B cell (primary cell): Measurements from ENCODE around the gene FRMD4B. TPM values are rescaled to one million over a fixed set of nuclear protein-coding genes. Genes with fewer than 3 reads are reported as not detected.
"Not testable (repeated sequence)": the region's sequence is repeated elsewhere in the genome, so short reads cannot be mapped to it uniquely, and the experiment has no call there.

Experiments used
- ATAC-seq: fragments of 200-7000 bp; cut with Tn5 transposase; one replicate; pipeline ENCODE4 v1.10.0; 2021; ENCODE audit warnings: low read depth, mild to moderate bottlenecking, moderate number of reproducible peaks, moderate library complexity
- CTCF ChIA-PET: fragments of 350-600 bp; sonication (Branson Sonifier 250); formaldehyde crosslinking; loops from one replicate; lab custom pipeline; 2021; ENCODE audit warnings: antibody characterized with exemption, inconsistent platforms; lab: Charles Lee
- POLR2A ChIA-PET: fragments of 350-600 bp; sonication (Branson Sonifier 250); formaldehyde crosslinking; loops from one replicate; lab custom pipeline; 2021; ENCODE audit warnings: antibody characterized with exemption; lab: Charles Lee
- DNase-seq: peaks from one replicate; pipeline ENCODE4 v3.0.0; 2013
- H2AFZ ChIP-seq: 2 replicates; pipeline ENCODE4 v1.6.1; 2012; ENCODE audit warnings: mild to moderate bottlenecking, low read depth, low read length; ENCODE audit not compliant: insufficient read depth, poor library complexity, severe bottlenecking
- H3K27ac ChIP-seq, 2 donors: 1 replicate in 1 of 2; 2 replicates in 1 of 2; pipeline ENCODE4 v1.5.1; 2012 to 2013; ENCODE audit warnings: low read length in 2 of 2, mild to moderate bottlenecking in 2 of 2, moderate library complexity in 1 of 2
- H3K27me3 ChIP-seq, 4 experiments: fragments of 200-600 bp in 1 of 4; sonication (generic) in 1 of 4; replicated peaks in 1 of 4; 1 replicate in 2 of 4; 2 replicates in 2 of 4; pipeline versions ENCODE4 v1.6.1 to v1.7.0; 2013 to 2016; ENCODE audit warnings: low read length in 3 of 4, mild to moderate bottlenecking in 2 of 4, mixed read lengths in 1 of 4, moderate library complexity in 1 of 4; ENCODE audit not compliant: insufficient read depth in 4 of 4, control insufficient read depth in 3 of 4; ENCODE audit errors: control extremely low read depth in 1 of 4
- H3K36me3 ChIP-seq, 2 experiments: replicated peaks in 1 of 2; 1 replicate in 1 of 2; 2 replicates in 1 of 2; pipeline versions ENCODE4 v1.6.1 to v1.7.1; 2013; ENCODE audit warnings: low read length in 1 of 2; ENCODE audit not compliant: insufficient read depth in 2 of 2, control insufficient read depth in 1 of 2; ENCODE audit errors: control extremely low read depth in 1 of 2, extremely low read depth in 1 of 2
- H3K4me1 ChIP-seq, 2 donors: fragments of 200-600 bp in 1 of 2; sonication (generic) in 1 of 2; 1 replicate in 1 of 2; 2 replicates in 1 of 2; pipeline versions ENCODE4 v1.5.1 to v1.6.1; 2013 to 2017; ENCODE audit warnings: low read length in 2 of 2; ENCODE audit not compliant: control insufficient read depth in 2 of 2, insufficient read depth in 2 of 2
- H3K4me2 ChIP-seq: replicated peaks from 2 replicates; pipeline ENCODE3; 2012; ENCODE audit warnings: mild to moderate bottlenecking, low read depth, low read length; ENCODE audit not compliant: poor library complexity, severe bottlenecking
- H3K4me3 ChIP-seq, 5 experiments: fragments of 200-600 bp in 1 of 5; sonication (generic) in 1 of 5; 1 replicate in 3 of 5; 2 replicates in 2 of 5; pipeline versions ENCODE4 v1.5.1 to v1.7.0; 2011 to 2016; ENCODE audit warnings: low read length in 4 of 5, mild to moderate bottlenecking in 4 of 5, low read depth in 2 of 5, control low read depth in 1 of 5, moderate library complexity in 1 of 5; ENCODE audit not compliant: insufficient read depth in 1 of 5; ENCODE audit errors: control extremely low read depth in 1 of 5, extremely low read depth in 1 of 5
- H3K79me2 ChIP-seq: fragments of 200-600 bp; sonication (generic); one replicate; pipeline ENCODE4 v1.6.0; 2016; ENCODE audit warnings: low read length; ENCODE audit not compliant: control insufficient read depth, insufficient read depth
- H3K9ac ChIP-seq: fragments of 200-600 bp; sonication (generic); 2 replicates; pipeline ENCODE4 v1.6.1; 2017; ENCODE audit warnings: mild to moderate bottlenecking, low read length, moderate library complexity
- H3K9me3 ChIP-seq, 3 donors: one replicate each; pipeline versions ENCODE4 v1.6.1 to v1.7.1; 2013; ENCODE audit warnings: low read length in 2 of 3; ENCODE audit not compliant: control insufficient read depth in 2 of 3, insufficient read depth in 1 of 3; ENCODE audit errors: control extremely low read depth in 1 of 3
- H4K20me1 ChIP-seq: 2 replicates; pipeline ENCODE4 v1.6.0; 2012; ENCODE audit warnings: mild to moderate bottlenecking, low read length; ENCODE audit not compliant: insufficient read depth, control insufficient read depth, poor library complexity, severe bottlenecking
- H3K27ac Mint-ChIP-seq: one replicate; pipeline ENCODE4 v1.8.0; 2021; ENCODE audit warnings: mixed read lengths
- H3K27me3 Mint-ChIP-seq: one replicate; pipeline ENCODE4 v1.8.0; 2021; ENCODE audit warnings: mixed read lengths
- H3K4me1 Mint-ChIP-seq: one replicate; pipeline ENCODE4 v1.8.0; 2021; ENCODE audit warnings: mixed read lengths
- H3K4me3 Mint-ChIP-seq: one replicate; pipeline ENCODE4 v1.8.0; 2021; ENCODE audit warnings: mixed read lengths
- H3K9me3 Mint-ChIP-seq: one replicate; pipeline ENCODE4 v1.8.0; 2022; ENCODE audit warnings: mixed read lengths; ENCODE audit not compliant: insufficient read depth
- EZH2 ChIP-seq: IDR thresholded peaks from 2 replicates; pipeline ENCODE4 v1.6.1; 2012; ENCODE audit warnings: borderline replicate concordance, low read depth, mild to moderate bottlenecking, moderate library complexity, low read length; ENCODE audit not compliant: insufficient read depth, poor library complexity, severe bottlenecking
- WGBS: methylation state at CpG from one replicate; pipeline ENCODE4 v1.1.5; 2013; ENCODE audit warnings: missing lambda C conversion rate; ENCODE audit not compliant: insufficient coverage; 5-methylcytosine and 5-hydroxymethylcytosine counted together
- intact Hi-C: fragments of 100-400 bp; cut with micrococcal nuclease; formaldehyde crosslinking; loops from one replicate; pipeline ENCODE4 v1.10.0; 2022
- polyA plus RNA-seq: library from polyadenylated mRNA; depleted of rRNA; stranded (reverse); fragments of >200 nt; gene quantifications from 2 replicates; pipeline ENCODE4 v1.2.3, GENCODE V29; 2012
- total RNA-seq, 2 donors: library from RNA; stranded (reverse); fragments of 120-200 nt in 1 of 2; gene quantifications; 1 replicate in 1 of 2; 2 replicates in 1 of 2; pipeline versions ENCODE4 v1.2.3 to v1.2.4, GENCODE V29; 2013 to 2022
- TF ChIP-seq, protein P1 (sequence below): fragments of 200-600 bp; IDR thresholded peaks from one replicate; pipeline ENCODE4 v1.8.0; 2022; ENCODE audit warnings: antibody characterized with exemption, mild to moderate bottlenecking

Gene FRMD4B
- total and polyA plus RNA-seq, 2 donors (not counting 1 experiment from before 2014, with no cell fraction given): 0.06 to 0.20 TPM

DNA sequence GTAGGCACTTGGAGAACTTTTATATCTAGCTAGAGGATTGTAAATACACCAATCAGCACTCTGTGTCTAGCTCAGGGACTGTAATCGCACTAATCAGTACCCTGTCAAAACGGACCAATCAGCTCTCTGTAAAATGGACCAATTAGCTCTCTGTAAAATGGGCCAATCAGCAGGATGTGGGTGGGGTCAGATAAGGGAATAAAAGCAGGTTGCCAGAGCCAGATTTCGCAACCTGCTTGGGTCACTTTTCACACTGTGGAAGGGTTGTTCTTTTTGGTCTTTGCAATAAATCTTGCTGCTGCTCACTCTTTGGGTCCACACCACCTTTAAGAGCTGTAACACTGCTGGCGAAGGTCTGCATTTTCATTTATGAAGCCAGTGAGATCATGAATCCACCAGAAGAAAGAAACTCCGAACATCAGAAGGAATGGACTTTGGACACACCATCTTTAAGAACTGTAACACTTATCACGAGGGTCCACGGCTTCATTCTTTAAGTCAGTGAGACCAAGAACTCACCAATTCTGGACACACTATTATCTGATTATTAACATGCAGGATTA is 125.0 kb downstream of the FRMD4B start:
- H3K36me3 ChIP-seq, H3K9ac ChIP-seq, H3K27ac ChIP-seq, H3K9me3 Mint-ChIP-seq, ATAC-seq, CTCF ChIA-PET, H3K4me1 ChIP-seq, H3K4me2 ChIP-seq, H4K20me1 ChIP-seq, H3K27me3 Mint-ChIP-seq, H3K27ac Mint-ChIP-seq, H3K9me3 ChIP-seq, H3K4me1 Mint-ChIP-seq, H3K79me2 ChIP-seq, intact Hi-C loops, H2AFZ ChIP-seq, H3K4me3 ChIP-seq, DNase-seq, H3K27me3 ChIP-seq, POLR2A ChIA-PET, H3K4me3 Mint-ChIP-seq: not testable (repeated sequence)
- 94% methylated on average over 3 of the region's 7 CpGs for WGBS

DNA sequence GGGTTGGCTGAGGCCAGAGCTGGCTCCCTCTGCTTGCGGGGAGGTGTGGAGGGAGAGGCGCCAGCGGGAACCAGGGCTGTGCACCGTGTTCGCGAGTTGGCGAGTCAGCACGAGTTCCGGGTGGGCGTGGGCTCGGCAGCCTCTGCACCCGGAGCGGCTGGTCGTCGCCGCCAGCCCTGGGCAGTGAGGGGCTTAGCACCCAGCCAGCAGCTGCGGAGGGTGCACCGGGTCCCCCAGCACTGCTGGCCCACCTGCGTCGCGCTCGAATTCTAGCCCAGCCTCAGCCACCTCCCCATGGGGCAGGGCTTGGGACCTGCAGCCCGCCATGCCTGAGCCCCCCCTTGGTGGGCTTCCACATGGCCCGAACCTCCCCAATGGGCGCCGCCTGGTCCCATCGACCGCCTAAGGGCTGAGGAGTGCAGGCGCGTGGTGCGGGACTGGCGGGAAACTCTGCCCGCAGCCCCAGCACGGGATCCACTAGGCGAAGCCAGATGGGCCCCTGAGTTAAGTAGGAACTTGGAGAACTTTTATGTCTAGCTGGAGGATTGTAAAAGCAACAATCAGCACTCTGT is 125.6 kb downstream of the FRMD4B start:
- Histone ChIP-seq H3K79me2 (no peaks in the 10 kb centered on the region), H2AFZ (no peak overlapping the region), H3K9me3 (peaks cover 0 to 5% (median 0%) of the 10 kb centered on the region in 3 donors), H3K4me3 (no peak overlapping the region), H3K4me2 (no peak overlapping the region), H3K27ac (no peak overlapping the region), H3K27me3 (no peaks in the 10 kb centered on the region), H3K4me1 (no peaks in the 10 kb centered on the region), H3K9ac (no peak overlapping the region), H3K36me3 (no peaks in the 10 kb centered on the region), H4K20me1 (no peaks in the 10 kb centered on the region)
- H3K27ac Mint-ChIP-seq: no peak overlapping the region
- WGBS: 94% methylated on average over 31 of the region's 35 CpGs
- no peaks in the 10 kb centered on the region for H3K4me1 Mint-ChIP-seq
- no peak for ATAC-seq
- CTCF ChIA-PET: no interaction called here
- no peaks in the 10 kb centered on the region for H3K27me3 Mint-ChIP-seq
- TF ChIP-seq, protein P1, sequence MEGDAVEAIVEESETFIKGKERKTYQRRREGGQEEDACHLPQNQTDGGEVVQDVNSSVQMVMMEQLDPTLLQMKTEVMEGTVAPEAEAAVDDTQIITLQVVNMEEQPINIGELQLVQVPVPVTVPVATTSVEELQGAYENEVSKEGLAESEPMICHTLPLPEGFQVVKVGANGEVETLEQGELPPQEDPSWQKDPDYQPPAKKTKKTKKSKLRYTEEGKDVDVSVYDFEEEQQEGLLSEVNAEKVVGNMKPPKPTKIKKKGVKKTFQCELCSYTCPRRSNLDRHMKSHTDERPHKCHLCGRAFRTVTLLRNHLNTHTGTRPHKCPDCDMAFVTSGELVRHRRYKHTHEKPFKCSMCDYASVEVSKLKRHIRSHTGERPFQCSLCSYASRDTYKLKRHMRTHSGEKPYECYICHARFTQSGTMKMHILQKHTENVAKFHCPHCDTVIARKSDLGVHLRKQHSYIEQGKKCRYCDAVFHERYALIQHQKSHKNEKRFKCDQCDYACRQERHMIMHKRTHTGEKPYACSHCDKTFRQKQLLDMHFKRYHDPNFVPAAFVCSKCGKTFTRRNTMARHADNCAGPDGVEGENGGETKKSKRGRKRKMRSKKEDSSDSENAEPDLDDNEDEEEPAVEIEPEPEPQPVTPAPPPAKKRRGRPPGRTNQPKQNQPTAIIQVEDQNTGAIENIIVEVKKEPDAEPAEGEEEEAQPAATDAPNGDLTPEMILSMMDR: no peak
- TF ChIP-seq EZH2: no peak
- POLR2A ChIA-PET: no interaction called here
- no peak overlapping the region for H3K4me3 Mint-ChIP-seq
- intact Hi-C loops: no loop called here
- no peaks in the 10 kb centered on the region for H3K9me3 Mint-ChIP-seq
- DNase-seq: no peak
